Measurements from ENCODE around the gene RPGR.

RPGR gene, protein sequence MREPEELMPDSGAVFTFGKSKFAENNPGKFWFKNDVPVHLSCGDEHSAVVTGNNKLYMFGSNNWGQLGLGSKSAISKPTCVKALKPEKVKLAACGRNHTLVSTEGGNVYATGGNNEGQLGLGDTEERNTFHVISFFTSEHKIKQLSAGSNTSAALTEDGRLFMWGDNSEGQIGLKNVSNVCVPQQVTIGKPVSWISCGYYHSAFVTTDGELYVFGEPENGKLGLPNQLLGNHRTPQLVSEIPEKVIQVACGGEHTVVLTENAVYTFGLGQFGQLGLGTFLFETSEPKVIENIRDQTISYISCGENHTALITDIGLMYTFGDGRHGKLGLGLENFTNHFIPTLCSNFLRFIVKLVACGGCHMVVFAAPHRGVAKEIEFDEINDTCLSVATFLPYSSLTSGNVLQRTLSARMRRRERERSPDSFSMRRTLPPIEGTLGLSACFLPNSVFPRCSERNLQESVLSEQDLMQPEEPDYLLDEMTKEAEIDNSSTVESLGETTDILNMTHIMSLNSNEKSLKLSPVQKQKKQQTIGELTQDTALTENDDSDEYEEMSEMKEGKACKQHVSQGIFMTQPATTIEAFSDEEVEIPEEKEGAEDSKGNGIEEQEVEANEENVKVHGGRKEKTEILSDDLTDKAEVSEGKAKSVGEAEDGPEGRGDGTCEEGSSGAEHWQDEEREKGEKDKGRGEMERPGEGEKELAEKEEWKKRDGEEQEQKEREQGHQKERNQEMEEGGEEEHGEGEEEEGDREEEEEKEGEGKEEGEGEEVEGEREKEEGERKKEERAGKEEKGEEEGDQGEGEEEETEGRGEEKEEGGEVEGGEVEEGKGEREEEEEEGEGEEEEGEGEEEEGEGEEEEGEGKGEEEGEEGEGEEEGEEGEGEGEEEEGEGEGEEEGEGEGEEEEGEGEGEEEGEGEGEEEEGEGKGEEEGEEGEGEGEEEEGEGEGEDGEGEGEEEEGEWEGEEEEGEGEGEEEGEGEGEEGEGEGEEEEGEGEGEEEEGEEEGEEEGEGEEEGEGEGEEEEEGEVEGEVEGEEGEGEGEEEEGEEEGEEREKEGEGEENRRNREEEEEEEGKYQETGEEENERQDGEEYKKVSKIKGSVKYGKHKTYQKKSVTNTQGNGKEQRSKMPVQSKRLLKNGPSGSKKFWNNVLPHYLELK

DNA sequence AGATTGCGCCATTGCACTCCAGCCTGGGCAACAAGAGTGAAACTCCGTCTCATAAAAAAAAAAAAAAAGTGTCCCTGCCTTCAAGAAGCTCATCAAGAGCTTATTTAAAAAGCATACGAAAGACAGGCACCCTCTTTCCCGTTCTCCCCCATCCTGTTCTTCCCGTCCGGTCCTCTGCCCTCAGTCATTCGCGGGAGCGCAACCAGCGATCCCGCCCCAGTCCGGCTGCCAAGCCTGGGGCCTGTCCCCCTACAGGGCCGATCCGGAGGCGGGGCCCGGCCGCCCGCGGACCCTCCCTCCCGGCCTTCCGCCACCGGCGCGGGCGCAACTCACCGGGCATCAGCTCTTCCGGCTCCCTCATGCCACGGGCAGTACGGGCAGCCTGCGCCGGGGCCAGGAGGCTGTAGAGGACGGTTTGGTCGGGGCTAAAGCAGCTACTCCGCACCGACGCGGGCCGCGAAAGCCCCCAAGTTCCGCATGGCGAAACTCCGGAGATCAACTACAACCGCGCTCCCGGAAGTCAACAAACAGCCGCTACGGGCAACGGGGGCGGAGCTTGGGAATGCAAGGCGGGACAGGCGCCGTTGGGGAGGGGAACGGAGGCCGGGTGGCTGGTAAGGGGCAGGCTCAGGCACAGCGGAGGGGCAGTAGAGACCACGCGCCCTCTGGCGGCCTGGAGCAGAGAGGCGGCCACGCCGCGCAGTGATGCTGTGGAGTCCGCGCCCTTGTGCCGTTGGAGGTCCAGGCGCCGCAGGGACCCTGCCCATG lies at the start of gene RPGR:
RPGR (minus strand) TSS at position 503 of the 768 bp plus-strand sequence; CDS start at position 361, 142 bp downstream.
- peak; percentile 60 for DNase-seq (ENCODE audit: low read depth)

DNA sequence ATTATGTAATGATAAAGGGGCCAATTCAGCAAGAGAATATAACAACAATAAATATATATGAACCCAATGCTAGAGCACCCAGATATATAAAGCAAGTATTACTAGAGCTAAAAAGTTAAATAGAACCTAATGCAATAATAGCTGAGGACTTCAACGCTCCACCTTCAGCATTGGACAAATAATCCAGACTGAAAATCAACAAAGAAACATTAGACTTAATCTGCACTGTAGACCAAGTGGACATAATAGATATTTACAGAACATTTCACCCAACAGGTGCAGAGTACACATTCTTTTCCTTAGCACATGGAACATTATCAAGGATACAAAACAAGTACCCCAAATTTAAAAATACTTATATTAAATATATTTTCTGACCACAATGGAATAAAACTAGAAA lies 49.4 kb upstream of the RPGR start:
- DNase-seq (ENCODE audit: low read depth) = no peak

DNA sequence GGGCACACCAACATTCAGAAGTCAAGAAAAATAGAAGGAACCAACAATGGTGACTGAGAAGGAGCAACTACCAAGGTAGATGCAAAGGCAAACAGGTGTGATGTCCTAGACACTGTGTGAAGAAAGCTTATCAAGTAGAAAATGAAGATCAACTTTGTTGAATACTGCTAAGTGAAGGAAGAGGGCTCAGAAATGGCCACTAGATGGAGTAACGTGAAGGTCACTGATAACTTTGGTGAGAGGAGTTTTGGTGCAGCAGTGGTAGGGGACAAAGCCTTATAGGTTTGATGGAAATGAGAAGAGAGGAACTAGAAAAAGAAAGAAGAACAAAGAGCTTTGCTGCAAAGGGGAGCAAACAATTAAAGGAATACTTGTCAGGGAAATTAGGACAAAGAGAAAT lies 48.6 kb upstream of the RPGR start:
- no peak for DNase-seq (ENCODE audit: low read depth)

DNA sequence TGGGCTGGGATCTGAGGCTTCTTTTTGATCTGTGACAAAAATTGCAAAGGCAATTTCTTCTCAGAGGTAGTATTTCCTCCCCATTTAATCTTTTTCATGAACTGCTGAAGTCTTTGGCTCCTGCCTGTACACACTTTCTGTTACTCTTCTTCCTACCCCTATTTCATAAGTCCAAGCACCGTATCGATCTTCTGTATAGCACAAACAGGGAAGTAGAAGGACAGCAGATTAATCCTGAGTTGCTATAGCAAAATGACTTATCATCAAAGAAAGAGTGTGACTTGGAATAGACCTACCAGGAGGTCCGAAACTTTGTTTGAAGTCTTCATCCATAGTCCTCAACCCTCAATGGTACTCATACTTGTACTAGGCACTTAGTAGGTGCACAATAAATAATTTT lies 47.1 kb upstream of the RPGR start:
- no peak for DNase-seq (ENCODE audit: low read depth)

DNA sequence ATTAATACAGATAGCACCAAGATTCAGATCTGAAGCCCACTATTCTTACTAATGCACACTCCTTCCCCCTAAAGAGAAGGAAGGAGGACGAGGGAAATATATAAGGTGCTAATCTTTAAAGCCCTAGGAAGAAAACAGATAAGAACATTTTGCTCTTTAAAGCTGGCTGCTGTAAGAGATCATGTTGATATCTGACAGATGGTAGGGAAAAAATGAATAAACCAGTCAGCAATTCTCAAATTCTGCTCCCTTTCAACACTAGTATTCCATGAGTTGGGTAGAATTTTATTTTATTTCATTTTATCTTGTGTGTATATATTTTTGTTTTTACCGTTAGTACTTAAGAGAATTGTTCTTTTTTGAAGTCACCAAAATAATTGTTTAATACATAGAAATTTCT lies 44.3 kb upstream of the RPGR start:
- DNase-seq (ENCODE audit: low read depth) = no peak

DNA sequence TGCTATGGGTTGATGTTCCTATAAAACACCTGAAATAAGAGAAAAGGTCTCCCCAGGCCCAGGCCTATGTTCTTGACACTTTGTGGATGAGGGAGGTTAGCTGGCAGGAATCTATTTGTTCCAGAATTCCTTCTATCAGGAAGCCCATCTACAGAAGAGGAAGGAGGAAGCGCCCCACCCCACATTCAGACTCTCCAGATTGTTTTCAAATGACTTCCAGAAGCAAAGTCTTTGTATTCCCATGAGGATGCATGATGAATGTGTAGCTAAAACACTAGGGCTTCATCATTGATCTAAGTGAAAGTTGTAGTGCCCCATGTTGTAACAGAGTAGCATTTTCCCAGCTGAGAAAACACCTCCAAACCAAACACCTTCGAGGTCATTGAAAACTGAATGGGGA lies 41.5 kb upstream of the RPGR start:
- no peak for DNase-seq (ENCODE audit: low read depth)

DNA sequence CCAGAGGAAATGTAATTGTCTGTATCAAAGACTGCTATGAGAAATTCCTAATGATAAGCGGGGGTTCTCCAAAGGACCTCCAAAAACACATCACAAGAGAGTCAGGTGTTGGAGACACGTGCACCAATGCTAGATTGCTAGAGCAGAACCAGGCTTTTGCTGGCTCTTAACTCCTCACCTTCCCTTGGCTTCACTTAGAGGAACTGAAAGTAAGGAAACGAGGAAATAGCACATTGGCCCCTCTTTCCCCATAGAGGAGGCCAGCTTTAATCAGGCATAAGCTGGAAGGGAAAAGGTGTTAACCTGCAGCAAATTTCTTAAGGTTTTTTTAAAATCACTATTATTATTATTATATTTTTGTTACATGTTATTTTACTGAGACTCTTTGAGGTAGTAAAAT lies 38.6 kb upstream of the RPGR start:
- no peak for DNase-seq (ENCODE audit: low read depth)

DNA sequence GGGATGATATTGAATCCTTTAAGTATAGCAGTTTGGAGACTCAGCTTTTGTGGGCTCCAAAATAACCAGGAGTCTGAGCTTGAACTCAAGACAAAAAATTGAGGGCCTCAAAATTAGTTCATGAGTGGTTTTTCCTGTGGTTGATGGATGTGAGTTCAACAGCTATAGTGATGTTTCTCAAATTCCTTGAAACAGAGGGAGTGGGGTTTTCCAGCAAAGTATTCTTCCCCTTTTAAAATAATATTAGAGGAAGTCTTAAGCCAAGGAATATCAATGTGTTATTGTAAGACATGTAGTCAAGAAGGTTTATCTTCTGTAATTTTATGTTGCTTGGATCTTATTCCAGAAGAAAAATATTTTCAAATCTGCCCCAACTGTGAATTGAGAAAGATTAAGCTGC lies 35.7 kb upstream of the RPGR start:
- DNase-seq (ENCODE audit: low read depth) = no peak

DNA sequence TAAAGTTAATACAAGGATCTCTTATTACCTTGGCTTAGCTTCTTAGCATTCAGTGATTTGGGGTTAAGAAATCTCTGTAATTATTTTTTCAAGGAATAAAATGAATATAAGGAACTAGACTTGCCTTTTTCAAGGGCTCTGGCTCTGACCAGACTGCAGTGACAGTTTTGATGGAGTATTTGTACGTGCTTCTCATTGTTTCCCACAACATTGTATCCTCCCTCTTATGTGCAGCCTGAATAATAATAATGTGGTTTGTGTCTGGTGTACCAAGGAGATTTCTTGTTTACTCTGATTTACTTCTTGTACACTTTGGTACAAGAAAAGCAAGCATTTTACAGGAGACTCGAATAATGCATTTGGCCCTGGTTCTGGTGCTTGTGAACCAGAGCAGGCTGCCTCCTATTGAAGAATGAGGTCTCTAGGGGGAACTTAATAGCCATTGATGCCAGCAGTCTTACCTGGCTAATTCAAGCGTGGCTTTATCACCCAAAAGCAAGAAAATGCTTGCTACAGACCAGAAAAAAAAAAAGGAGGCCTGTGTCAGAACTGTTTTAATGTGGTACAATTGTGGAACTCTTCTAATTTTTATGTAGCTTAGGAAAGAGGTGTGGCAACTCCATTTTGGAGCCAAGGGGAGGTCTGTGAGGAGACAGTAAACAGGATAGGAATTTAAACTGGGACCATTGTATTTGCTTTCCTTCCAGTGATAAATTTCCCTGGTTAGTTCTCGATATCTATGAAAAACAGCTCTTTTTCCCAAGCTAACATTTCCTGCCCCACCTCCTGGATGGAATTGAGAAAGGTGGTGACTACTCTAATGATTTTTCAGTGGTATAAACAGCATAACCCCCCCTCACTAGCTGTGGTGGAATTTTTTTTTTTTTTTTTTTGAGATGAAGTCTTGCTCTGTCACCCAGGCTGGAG lies 30.7 kb upstream of the RPGR start:
- no peak for DNase-seq (ENCODE audit: low read depth)

DNA sequence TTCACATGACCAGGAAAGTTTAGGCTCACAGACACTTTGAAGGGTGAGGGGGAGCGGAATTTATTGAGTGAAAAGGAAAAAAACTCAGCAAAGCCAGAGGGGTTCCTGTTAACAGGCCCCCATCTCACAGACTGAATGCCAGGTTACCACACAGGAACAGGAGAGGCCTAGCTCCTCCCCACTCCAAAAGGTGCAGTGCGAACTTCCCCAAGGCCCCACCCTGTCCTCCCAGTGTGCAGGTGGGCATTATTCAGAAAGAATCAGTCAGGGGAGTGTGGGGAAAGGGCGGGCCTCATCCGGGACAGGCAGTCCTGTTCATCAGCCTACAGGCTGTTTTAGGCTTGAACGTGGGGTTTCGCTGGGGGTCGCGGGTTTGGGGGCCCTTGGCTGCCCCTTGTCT lies 29.1 kb upstream of the RPGR start:
- no peak for DNase-seq (ENCODE audit: low read depth)

DNA sequence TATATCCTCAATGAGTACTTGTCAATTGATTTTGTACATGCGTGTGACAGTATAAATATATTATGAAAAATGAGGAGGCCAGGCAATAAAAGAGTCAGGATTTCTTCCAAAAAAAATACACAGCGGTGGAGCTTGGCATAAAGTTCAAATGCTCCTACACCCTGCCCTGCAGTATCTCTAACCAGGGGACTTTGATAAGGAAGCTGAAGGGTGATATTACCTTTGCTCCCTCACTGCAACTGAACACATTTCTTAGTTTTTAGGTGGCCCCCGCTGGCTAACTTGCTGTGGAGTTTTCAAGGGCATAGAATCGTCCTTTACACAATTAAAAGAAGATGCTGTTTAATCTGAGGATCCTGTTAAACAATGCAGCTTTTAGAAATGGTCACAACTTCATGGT lies 25.1 kb upstream of the RPGR start, which contains the start of gene OTC:
OTC (plus strand) TSS at position 243 of the 400 bp plus-strand sequence; CDS start at position 336, 93 bp downstream.
- no peak for DNase-seq (ENCODE audit: low read depth)

DNA sequence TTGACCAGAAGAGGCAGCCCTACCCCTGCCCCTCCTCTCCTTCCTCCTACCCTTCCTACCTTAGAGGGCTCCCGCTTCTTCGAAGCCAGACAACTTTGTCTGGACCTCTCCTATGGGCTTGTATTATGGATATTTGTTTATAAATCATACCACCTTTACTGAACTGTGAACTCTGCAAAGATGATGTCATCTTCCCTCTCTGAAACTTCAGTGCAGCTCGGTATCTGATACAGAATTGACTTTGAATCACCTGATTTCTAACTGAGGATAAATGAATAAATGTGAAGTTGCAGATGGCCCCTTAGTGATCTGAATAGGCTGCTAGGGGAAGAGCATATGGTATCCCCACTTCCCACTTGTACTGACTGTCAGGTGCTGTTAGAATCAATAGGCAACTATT lies 24.0 kb upstream of the RPGR start:
- DNase-seq (ENCODE audit: low read depth) = no peak

DNA sequence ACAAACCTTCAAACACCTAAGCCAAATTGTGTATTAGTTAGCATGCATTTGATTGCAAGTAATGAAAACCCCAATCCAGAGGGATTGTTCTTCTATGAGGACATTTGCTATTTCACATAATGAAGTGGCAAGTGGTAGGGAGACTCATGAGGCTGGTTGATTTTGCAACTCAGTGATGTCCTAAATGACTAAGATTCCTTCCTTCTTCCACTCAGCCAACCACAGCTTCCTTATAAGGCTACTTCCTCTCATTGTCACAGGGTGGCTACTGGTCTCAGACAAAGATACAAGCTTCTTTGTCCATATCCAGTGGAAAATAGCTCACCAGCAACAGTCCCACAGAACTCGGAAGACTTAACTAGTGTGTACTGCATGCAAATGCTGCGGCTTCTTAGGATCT lies 19.8 kb upstream of the RPGR start:
- DNase-seq (ENCODE audit: low read depth) = peak; percentile 34

DNA sequence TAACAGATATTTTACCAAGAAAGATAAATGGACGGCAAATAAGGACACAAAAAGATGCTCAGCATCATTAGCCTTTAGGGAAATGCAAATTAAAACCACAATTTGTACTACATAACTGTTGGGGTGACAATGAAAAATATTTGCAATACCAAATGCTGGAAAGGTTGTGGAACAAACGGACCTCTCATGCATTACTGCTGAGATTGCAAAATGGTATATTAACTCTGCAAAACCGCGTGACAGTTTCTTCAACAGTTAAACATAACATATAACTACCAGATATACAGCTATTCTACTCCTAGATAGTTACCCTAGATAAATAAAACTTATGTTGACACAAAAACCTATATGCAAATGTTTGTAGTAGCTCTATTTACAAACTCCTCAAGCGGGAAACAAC lies 18.8 kb upstream of the RPGR start:
- DNase-seq (ENCODE audit: low read depth) = no peak

DNA sequence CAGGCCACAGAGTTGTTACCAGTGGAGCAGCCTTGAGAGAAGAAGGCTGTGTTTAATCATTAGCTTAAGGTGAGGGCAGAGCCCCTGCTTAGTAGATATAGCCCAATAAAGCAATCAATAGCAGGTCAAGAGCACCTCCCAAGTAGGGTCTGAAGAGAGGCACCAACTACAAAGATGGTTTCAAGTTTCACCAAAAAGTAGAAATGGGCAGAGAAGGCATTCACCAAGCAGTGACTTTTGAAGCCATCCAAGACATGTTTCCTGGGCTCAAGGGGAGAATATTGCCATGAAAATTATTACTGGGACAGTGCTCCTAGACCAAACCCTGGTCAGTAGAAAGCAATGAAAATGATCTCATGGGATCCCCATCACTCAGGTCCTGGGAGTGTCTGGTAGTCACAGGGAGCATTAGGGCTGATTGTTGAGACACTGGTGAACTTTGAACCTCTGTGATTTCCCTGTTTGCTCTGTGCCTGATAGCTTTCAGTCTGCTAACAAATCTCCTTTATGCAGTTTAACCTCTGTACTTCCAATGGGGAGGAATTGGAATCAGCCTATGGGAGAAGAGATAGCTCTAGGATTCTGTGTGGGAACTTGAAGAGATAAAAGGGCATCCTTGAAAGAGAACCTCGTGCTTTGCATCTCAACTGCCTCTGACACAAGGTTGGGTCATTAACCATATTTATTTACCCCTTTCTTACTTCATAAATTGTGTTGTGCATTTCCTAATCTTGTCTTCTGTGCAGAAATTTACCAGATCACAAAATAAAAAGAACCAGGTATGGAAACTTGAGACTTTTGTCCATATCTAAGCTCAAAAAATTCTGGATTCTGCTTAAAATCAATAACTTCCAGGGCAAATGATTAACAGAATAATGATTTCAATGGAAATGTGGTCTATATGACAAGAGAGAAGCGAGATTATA lies 15.8 kb upstream of the RPGR start:
- DNase-seq (ENCODE audit: low read depth) = no peak

DNA sequence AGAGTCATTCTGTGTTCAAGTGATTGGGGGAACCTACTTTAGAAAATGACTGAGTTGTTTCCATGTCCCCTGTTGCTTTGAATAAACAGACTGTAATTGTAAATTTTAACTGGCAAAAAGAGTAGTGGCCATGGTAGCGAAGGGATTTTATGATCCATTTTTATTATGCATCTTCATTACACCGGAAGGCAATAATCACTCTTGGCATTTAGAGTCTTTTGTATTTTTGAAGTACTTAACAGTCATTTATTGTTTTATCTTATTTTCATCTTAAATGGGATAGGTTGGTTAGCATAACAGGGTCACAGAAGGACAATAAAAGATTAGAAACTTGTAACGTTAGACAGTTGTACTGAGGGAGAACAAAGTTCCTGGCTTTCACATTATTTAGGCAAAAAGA lies 14.1 kb upstream of the RPGR start:
- no peak for DNase-seq (ENCODE audit: low read depth)

DNA sequence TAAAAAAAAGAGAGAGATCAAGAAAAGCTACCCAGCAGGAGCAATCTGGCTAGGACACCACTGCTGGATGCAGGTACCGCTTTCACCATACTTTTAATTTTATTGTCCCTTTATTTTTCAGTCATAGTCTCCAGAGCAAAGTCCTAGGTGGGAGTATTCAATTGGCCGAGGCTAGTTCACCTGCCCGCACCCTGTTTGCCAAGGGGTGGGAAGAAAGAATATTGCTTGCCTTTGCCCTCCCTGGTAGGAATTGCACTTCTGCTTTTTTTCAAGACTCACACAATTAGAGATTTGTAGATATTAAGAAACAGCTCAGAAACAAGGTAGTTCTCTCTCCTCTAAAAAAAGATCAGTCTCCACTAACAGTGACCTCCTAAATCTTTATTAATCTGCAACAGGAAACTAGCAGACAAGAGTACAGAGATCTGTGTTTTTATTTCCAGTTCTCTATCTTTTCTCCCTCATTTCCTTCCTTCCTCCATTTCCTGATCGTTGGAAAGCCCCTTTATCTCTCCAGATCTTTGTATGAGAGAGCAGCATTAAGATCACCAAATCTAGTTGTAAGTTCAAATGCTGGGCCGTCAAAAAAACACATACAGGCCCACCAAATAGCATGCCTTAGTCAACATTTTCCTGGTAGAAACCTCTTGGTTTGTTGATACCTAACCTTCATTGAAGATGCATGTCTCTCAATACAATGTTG lies 9.4 kb upstream of the RPGR start:
- DNase-seq (ENCODE audit: low read depth) = no peak

DNA sequence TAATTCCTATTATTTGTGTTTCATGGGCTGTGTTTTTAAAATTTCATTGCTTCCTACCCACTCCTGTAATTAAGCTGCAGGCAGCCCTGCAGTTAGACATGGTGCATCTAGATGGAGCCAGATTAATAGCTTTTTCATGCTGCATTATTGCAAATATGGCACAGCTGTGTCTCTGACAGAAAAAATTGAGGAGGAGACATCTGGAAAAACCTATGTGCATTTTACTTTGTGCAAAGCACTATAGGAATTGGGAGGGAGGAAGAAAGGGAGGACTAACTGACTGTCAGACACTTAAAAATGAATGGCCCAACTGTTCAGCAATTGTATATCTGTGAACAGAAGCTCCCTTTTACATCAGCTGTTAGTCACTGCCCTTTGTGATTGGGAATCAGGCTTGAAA lies 8.1 kb upstream of the RPGR start:
- DNase-seq (ENCODE audit: low read depth) = no peak

DNA sequence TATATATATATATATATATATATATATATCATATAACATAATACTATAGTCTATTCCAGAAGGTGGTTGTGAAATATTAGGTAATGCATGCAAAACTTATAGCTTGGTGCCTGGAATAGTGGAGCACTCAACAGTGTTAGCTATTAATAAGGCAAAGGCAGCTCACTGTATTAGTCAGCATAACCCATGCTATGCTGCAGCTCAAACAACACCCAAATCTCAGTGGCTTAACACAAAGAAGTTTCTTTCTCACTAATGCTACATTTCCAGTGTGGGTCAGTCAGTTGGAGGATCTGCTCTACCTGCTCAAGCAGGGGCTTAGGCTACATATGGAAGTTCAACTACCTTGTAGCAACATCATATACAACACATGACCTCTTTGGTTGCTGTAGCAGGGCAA lies 5.2 kb upstream of the RPGR start:
- no peak for DNase-seq (ENCODE audit: low read depth)
